GM18520 (cell line): ENCODE data around the gene TFIP11.
A peak's percentile ranks its signal among the peaks of the same experiment; 100 is the strongest.

Source experiments
- ATAC-seq: cut with Tn5 transposase; IDR thresholded peaks from one replicate; pipeline ENCODE4 v1.9.1; 2021; ENCODE audit not compliant: unreplicated experiment

TFIP11 gene

DNA sequence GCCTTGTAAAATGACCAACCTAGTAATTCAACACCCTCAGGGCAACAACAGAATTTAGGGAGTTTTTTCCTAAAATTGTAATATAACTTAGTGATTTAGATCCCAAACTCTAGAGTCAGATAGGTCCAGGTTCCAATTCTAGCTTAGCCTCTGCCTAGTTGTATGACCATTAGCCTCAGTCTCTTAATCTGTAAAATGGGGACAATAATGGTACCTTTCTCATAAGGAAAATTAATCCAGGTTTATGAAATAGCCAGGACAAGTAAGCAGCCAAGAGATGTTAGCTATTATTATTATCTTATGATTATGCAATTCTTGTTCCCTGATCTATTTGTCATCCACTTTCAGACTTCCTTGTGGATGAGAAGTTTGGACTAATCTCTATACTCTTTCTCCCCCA is 4.1 kb downstream of the TFIP11 start:
- ATAC-seq, result no peak

DNA sequence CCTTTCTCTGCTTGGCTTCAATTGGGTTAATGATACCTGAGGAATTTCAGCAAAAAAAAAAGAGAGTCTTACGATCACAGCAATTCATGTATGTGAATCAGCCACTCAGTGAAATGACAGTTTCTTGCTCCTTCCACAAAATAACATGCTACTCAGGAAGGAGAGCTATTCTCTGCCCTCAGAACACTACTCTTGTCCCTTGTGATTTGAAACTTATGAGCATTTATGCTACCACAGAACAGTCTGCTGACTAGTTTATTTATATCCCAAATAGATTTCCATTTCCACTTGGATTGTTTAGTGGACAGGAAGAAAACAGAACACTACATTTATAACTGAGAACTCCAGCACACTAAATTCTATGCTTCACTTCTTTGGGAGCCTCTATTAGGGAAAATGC is 8.5 kb downstream of the TFIP11 start:
- no peak for ATAC-seq

- no peak for ATAC-seq
These were observed 9.3 kb downstream of the TFIP11 start for GRCh38 chr22:26502688-26503561.

GRCh38 chr22:26501996-26502395 is 10.3 kb downstream of the TFIP11 start:
- no peak for ATAC-seq

DNA sequence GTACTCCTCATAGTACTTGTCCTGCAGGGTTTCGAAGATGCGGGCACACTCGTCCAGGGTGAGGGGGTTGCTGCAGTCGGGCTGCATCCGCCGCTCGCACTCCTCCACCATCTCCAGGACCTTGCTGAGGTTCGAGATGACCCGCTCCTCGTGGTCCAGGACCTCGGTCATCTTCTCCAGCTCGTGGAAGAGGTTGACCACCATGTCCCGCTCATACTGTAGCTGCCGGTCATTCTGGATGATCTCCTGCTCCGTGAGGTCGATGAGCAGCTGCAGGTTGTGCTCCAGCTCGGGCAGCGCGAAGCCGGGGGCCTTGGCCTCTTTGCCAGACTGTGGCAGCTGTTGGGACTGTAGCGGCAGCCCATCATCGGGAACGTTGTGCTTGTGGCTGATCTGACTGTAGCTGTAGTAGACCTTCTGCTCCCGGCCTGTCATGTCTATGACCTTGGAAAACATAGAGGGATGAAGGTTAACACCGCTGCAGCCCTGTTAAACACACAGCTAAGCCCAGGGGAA is 13.0 kb downstream of the TFIP11 start:
- ATAC-seq, result no peak

DNA sequence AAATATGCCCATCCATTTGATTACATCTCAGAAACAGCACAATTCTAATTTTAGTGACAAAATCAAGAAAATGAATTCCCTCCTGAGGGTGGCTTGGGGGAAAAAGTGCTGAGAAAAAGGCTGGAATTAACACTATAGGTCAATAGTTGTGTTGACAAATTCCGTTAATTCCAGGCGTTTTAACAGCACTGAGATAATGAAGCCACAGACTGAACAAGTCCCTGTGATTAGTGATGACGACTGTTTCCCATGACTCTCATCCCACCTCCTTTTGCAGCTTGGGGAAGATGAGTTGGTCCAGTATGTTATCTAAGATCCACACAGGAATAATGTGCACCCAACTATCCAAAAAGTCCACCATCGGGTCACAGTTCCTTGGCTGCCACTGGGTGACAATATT is 15.8 kb downstream of the TFIP11 start:
- no peak for ATAC-seq

DNA sequence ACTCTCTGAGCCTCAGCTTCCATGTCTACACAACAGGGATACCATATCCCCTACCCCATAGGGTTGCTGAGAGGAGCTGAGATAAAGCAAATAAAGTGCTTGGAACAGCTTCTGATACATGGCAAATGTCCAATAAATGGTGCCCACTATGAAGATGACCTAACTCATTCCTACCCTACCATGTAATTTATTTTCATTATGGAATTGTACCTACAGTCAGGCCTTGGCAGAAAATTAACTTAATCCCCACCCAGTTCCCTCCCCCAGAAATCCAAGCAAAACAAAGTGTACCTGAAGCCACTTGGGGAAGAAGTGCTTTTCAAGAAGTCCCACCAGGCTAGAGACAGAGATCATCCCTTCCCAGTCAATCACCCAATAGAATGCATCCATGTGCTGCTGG is 17.8 kb downstream of the TFIP11 start:
- no peak for ATAC-seq

DNA sequence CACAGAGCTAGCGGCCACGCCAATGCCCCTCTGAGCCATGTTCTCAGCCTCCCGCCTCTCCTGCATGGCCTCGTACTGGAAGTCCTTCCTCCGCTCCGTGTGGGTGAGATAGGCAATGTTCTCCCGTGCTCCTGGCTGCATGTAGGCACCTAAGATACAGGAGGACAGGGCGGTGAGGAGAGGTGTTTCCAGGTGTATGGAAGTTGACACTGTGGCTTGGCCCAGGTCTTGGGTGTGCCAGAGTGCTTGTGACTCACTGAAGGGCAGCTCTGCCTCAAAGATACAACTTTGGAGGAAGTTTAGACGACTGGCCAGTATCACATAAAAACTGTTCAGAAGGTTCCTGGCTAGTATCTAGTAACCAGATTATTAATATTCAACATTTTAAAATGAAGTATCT is 20.1 kb downstream of the TFIP11 start:
- ATAC-seq, result no peak

- ATAC-seq, result no peak
These were observed 22.7 kb downstream of the TFIP11 start for GRCh38 chr22:26489447-26490036.

- no peak for ATAC-seq
These were observed 24.3 kb downstream of the TFIP11 start for GRCh38 chr22:26487996-26488395.

DNA sequence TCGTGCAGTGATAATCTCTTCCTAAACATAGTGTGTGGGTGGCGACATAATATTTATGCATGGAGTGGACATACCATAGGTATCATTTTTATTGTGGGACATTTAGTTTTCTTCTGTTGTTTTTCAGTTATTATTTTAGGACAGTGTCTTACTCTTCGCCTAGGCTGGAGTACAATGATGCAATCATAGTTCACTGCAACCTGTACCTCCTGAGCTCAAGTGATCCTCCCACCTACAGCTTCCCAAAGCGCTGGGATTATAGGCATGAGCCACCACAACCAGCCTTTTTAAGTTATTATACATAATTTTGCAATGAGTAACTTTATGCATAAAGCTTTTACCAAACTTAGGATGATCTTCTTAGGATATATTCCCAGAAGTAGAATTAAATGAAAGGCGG is 25.9 kb downstream of the TFIP11 start:
- ATAC-seq, result no peak

- ATAC-seq, result no peak
These were observed 26.4 kb downstream of the TFIP11 start for GRCh38 chr22:26485806-26486390.

- ATAC-seq, result no peak
These were observed 27.3 kb downstream of the TFIP11 start for GRCh38 chr22:26485013-26485412.

GRCh38 chr22:26484360-26484706 is 27.9 kb downstream of the TFIP11 start:
- ATAC-seq, result no peak

GRCh38 chr22:26483439-26484359 is 28.6 kb downstream of the TFIP11 start, which contains the start of the genes HPS4 and SRRD:
Gene HPS4 (minus strand): TSS chr22:26483783. CDS start chr22:26481762, 2,021 bp downstream.
Gene SRRD (plus strand): TSS chr22:26483877. CDS start chr22:26483891, 14 bp downstream.
- peak; percentile 60 for ATAC-seq

DNA sequence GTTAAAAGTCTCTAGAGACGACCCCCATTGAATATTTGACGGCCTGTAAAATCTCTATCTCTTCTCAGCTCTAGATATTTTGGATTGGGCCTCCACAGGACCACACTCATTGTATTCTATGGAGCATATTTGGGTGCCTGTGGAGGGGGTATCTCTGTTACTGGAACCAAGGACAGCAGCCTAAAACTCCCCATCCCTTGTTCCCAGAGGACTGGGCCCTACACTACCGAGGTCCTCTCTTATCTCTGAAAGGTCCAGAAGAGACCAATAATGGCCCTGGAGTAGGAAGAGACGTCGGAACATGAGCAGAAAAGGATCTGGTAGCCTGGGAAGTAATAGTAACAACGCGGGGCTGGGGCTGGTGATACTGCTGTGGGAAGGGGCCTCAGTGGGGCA is 29.2 kb downstream of the TFIP11 start:
- ATAC-seq, result no peak

GRCh38 chr22:26482161-26482560 is 30.1 kb downstream of the TFIP11 start:
- ATAC-seq, result no peak

DNA sequence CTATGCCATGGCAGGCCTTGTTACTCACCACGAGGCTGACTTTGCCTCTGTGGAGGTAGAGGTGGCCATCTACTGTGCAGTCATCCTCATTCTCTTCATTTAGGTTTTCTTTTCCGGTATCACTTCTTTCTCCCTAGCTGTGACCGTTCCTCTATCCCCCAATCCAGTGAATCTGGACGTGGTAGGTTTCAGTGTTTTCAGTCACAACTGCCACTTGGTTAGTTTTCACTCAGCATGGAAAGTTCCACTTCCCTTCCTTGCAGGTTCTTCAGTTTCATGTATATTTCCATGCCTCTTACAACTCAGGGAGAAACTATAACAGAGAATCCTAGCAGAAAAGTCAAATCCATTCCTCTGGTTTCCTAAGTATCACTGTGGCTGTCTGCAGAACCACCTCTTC is 30.6 kb downstream of the TFIP11 start:
- ATAC-seq, result no peak

GRCh38 chr22:26481112-26481693 is 31.1 kb downstream of the TFIP11 start:
- no peak for ATAC-seq

DNA sequence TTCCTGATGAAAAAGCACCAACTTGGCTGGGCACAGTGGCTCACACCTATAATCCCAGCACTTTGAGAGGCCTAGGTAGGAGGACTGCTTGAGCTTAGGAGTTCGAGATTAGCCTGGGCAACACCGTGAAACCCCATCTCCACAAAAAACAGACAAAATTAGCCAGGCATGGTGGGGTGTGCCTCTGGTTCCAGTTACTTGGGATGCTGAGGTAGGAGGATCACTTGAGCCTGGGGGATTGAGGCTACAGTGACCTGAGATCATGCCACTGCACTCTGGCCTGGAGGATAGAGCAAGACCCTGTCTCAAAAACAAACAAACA is 31.7 kb downstream of the TFIP11 start:
- no peak for ATAC-seq
